Trophoblast cell (in vitro differentiated cells and primary cell): Measurements from ENCODE around the gene ATP13A4.

Source experiments
- DNase-seq, 2 donors: peaks; one replicate each; pipeline ENCODE4 v3.0.0-alpha.2; 2016
- H2AFZ ChIP-seq: 2 replicates; pipeline ENCODE4 v1.6.1; 2013; ENCODE audit warnings: low read length, moderate library complexity, mild to moderate bottlenecking; ENCODE audit not compliant: insufficient read depth, poor library complexity
- H2AK5ac ChIP-seq: 2 replicates; pipeline ENCODE4 v1.6.1; 2013; ENCODE audit warnings: mild to moderate bottlenecking, low read length
- H2BK120ac ChIP-seq: 2 replicates; pipeline ENCODE4 v1.6.1; 2013; ENCODE audit warnings: low read length, mild to moderate bottlenecking, moderate library complexity; ENCODE audit not compliant: insufficient read depth, poor library complexity
- H2BK12ac ChIP-seq: 2 replicates; pipeline ENCODE4 v1.6.1; 2013; ENCODE audit warnings: mild to moderate bottlenecking, low read length, moderate library complexity
- H2BK5ac ChIP-seq: 2 replicates; pipeline ENCODE4 v1.6.1; 2013; ENCODE audit warnings: low read length, low read depth, moderate library complexity, mild to moderate bottlenecking; ENCODE audit not compliant: poor library complexity
- H3K14ac ChIP-seq: 2 replicates; pipeline ENCODE4 v1.6.1; 2013; ENCODE audit warnings: mild to moderate bottlenecking, low read length
- H3K18ac ChIP-seq: 2 replicates; pipeline ENCODE4 v1.6.1; 2013; ENCODE audit warnings: mild to moderate bottlenecking, low read length
- H3K23ac ChIP-seq: 2 replicates; pipeline ENCODE4 v1.6.1; 2013; ENCODE audit warnings: low read length
- H3K27ac ChIP-seq: 2 replicates; pipeline ENCODE4 v1.5.1; 2013; ENCODE audit warnings: low read depth, mild to moderate bottlenecking, inconsistent platforms, low read length, moderate library complexity
- H3K27me3 ChIP-seq: 2 replicates; pipeline ENCODE4 v1.6.1; 2013; ENCODE audit warnings: inconsistent platforms, mild to moderate bottlenecking, low read length, moderate library complexity; ENCODE audit not compliant: insufficient read depth
- H3K36me3 ChIP-seq, 2 experiments: 1 replicate in 1 of 2; 2 replicates in 1 of 2; pipeline ENCODE4 v1.6.1; 2013; ENCODE audit warnings: low read length in 2 of 2, mild to moderate bottlenecking in 2 of 2, moderate library complexity in 1 of 2; ENCODE audit not compliant: insufficient read depth in 2 of 2, control insufficient read depth in 1 of 2
- H3K4ac ChIP-seq: 2 replicates; pipeline ENCODE4 v1.6.1; 2013; ENCODE audit warnings: low read depth, mild to moderate bottlenecking, low read length, moderate library complexity
- H3K4me1 ChIP-seq, 2 experiments: 1 replicate in 1 of 2; 2 replicates in 1 of 2; pipeline ENCODE4 v1.6.1; 2013; ENCODE audit warnings: low read length in 2 of 2, mild to moderate bottlenecking in 2 of 2, moderate library complexity in 1 of 2; ENCODE audit not compliant: insufficient read depth in 2 of 2, control insufficient read depth in 1 of 2
- H3K4me2 ChIP-seq: 2 replicates; pipeline ENCODE4 v1.6.1; 2013; ENCODE audit warnings: inconsistent platforms, mild to moderate bottlenecking, low read length, moderate library complexity
- H3K4me3 ChIP-seq: 2 replicates; pipeline ENCODE4 v1.5.1; 2013; ENCODE audit warnings: mild to moderate bottlenecking, low read depth, low read length, inconsistent platforms
- H3K79me1 ChIP-seq: one replicate; pipeline ENCODE4 v1.6.1; 2013; ENCODE audit warnings: low read length
- H3K79me2 ChIP-seq: 2 replicates; pipeline ENCODE4 v1.6.1; 2013; ENCODE audit warnings: low read length, mild to moderate bottlenecking; ENCODE audit not compliant: control insufficient read depth, insufficient read depth, poor library complexity
- H3K9ac ChIP-seq: 2 replicates; pipeline ENCODE4 v1.6.1; 2013; ENCODE audit warnings: mild to moderate bottlenecking, low read length
- H3K9me3 ChIP-seq: 2 replicates; pipeline ENCODE4 v1.6.1; 2013; ENCODE audit warnings: low read depth, mild to moderate bottlenecking, control low read depth, inconsistent platforms, low read length; ENCODE audit not compliant: insufficient read depth
- H4K12ac ChIP-seq: 2 replicates; pipeline ENCODE4 v1.6.1; 2013; ENCODE audit warnings: low read depth, mild to moderate bottlenecking, low read length, moderate library complexity
- H4K8ac ChIP-seq: 2 replicates; pipeline ENCODE4 v1.6.1; 2013; ENCODE audit warnings: low read depth, mild to moderate bottlenecking, low read length, moderate library complexity
- H4K91ac ChIP-seq: one replicate; pipeline ENCODE4 v1.6.1; 2013; ENCODE audit warnings: low read depth, mild to moderate bottlenecking, low read length, moderate library complexity
- WGBS: extraction: QIAGEN DNeasy Blood & Tissue Kit; methylation state at CpG from one replicate; pipeline ENCODE4 v1.1.7; 2013; ENCODE audit warnings: missing lambda C conversion rate; ENCODE audit not compliant: insufficient read length, insufficient coverage; ENCODE audit errors: extremely low coverage; 5-methylcytosine and 5-hydroxymethylcytosine counted together

Gene ATP13A4

DNA sequence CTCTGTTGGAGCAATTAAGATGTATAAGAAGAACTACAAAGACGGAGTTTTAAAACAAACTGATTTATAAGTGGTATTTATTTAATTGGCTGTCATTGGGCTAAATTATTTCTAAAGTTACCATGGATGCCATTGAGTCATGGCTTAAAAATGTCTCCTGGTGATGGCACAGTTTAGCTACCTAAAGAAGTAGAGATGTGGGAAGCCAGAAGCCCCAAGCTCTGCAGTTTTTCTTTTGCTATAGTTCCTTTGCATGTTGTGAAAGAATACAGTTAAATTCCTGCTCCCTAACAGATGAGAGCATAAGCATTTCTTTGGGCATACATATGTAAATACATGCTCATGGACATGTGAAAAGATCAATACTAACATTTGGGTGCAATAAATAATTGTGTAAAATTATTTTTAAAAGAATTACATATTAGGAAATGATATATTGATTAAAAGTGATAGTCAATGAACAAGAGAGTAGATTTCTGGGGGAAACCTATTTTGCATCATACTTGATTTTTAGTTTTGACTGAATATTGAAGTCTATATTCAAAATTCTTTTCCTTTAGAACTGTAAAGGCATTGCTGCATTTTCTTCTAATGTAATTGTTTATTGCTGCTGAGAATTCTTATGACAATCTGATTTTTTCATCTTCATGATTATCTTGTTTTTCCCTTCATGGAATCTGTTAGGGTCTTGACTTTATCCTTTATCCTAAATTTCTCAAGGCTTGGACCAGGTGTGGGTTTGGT is 40.4 kb upstream of the ATP13A4 start:
- DNase-seq: peak; percentile 29 to 64
- no peaks in the 10 kb centered on the region for H3K27me3 ChIP-seq
- no peak overlapping the region for H2AFZ ChIP-seq
- no peak overlapping the region for H3K27ac ChIP-seq
- H3K4me2 ChIP-seq: no peak overlapping the region
- no peak overlapping the region for H3K14ac ChIP-seq
- H3K79me1 ChIP-seq: peaks cover 6% of the 10 kb centered on the region
- no peak overlapping the region for H3K18ac ChIP-seq
- H3K4me3 ChIP-seq: no peak overlapping the region
- no peak overlapping the region for H3K9ac ChIP-seq
- peaks cover 7% of the 10 kb centered on the region for H3K79me2 ChIP-seq
- H3K36me3 ChIP-seq: no peaks in the 10 kb centered on the region
- no peak overlapping the region for H2AK5ac ChIP-seq
- H3K23ac ChIP-seq: no peak overlapping the region
- H4K12ac ChIP-seq: no peak overlapping the region
- no CpG with 5 or more reads among the region's 1 CpG for WGBS
- no peak overlapping the region for H2BK5ac ChIP-seq
- no peak overlapping the region for H4K8ac ChIP-seq
- no peak overlapping the region for H4K91ac ChIP-seq
- H3K4ac ChIP-seq: no peak overlapping the region
- H3K4me1 ChIP-seq: peaks cover 0 to 3% of the 10 kb centered on the region in 2 experiments
- no peak overlapping the region for H2BK120ac ChIP-seq
- H2BK12ac ChIP-seq: no peak overlapping the region
- no peaks in the 10 kb centered on the region for H3K9me3 ChIP-seq

DNA sequence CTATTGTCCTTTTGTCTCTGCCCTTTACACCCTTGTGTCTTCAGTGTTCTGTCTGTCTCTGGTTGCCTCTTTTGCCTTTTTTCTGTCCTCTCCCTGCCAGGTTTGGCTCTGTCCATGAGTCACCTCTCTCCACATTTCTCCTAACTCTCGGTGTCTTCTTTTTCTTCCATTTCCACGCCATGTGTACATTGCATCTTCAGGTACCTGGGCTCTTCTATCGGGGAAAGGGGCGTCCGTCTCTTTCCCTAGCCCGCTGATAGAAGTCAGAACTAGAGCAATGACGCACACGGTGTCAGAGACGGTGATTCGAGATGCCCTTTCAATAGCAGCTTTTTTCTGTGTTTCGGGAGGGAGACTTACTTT is 39.0 kb upstream of the ATP13A4 start:
- no CpG with 5 or more reads among the region's 11 CpGs for WGBS
- Histone ChIP-seq H3K23ac (no peak overlapping the region), H2AK5ac (no peak overlapping the region), H3K4me1 (peaks cover 0 to 3% of the 10 kb centered on the region in 2 experiments), H3K4ac (peak overlapping the region; percentile 71), H4K91ac (no peak overlapping the region), H3K18ac (no peak overlapping the region), H3K4me2 (peak overlapping the region; percentile 71), H3K27ac (no peak overlapping the region), H3K14ac (peak overlapping the region; percentile 82), H2BK5ac (no peak overlapping the region), H2BK12ac (no peak overlapping the region), H3K9ac (peak overlapping the region; percentile 72), H2BK120ac (no peak overlapping the region), H4K8ac (peak overlapping the region; percentile 90), H3K79me1 (peaks cover 6% of the 10 kb centered on the region), H3K27me3 (no peaks in the 10 kb centered on the region), H4K12ac (no peak overlapping the region), H3K36me3 (no peaks in the 10 kb centered on the region), H3K4me3 (peak overlapping the region; percentile 84), H2AFZ (no peak overlapping the region), H3K79me2 (peaks cover 7% of the 10 kb centered on the region), H3K9me3 (no peaks in the 10 kb centered on the region)
- DNase-seq: peak; percentile 40 to 49

DNA sequence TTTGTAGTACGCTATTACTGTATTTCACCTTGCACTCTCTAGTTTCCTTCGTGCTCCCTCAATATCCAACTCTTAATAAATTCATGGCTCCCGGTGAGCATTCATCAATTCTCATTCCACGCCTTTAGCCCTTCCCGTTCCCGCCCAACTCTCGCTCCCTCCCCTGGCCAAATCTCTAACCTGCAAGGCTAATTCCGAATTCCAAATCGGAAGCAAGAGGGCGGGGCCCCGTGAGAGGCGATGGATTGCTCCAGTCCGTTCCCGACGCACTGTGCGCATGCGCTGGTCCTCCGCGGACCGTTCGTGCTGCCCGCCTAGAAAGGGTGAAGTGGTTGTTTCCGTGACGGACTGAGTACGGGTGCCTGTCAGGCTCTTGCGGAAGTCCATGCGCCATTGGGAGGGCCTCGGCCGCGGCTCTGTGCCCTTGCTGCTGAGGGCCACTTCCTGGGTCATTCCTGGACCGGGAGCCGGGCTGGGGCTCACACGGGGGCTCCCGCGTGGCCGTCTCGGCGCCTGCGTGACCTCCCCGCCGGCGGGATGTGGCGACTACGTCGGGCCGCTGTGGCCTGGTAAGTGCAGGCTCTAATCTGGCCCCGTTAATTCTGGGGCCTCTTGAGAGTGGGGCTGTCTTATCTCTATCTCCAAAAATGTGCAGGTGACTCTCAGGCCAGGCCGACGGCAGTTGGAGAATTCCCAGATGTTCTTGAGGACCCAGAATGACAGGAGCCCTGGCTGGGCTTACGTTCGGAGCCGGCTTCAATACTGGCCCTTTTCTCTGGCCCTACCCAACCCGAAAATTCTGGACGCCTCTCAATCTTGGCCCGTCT is 38.4 kb upstream of the ATP13A4 start, which contains the start of gene OPA1:
OPA1 (plus strand) TSS at position 368 of the 827 bp plus-strand sequence; CDS start at position 538, 170 bp downstream.
- peak within 1 kb of the TSS; percentile 85 for H3K18ac ChIP-seq
- H3K4me2 ChIP-seq: peak within 1 kb of the TSS; percentile 71
- H2BK12ac ChIP-seq: no peak within 1 kb of the TSS
- no peaks in the 10 kb centered on the region for H3K27me3 ChIP-seq
- H3K79me1 ChIP-seq: peaks cover 6% of the 10 kb centered on the region
- no CpG with 5 or more reads among the region's 55 CpGs for WGBS
- no peak within 1 kb of the TSS for H2BK120ac ChIP-seq
- H3K14ac ChIP-seq: peak within 1 kb of the TSS; percentile 82
- peak within 1 kb of the TSS; percentile 49 for H3K27ac ChIP-seq
- peak within 1 kb of the TSS; percentile 86 for H2AFZ ChIP-seq
- DNase-seq: peak; percentile 99 to 100
- H4K91ac ChIP-seq: peak within 1 kb of the TSS; percentile 64
- peak within 1 kb of the TSS; percentile 84 for H3K4me3 ChIP-seq
- no peaks in the 10 kb centered on the region for H3K9me3 ChIP-seq
- peak within 1 kb of the TSS; percentile 71 for H3K4ac ChIP-seq
- peak within 1 kb of the TSS; percentile 80 for H4K12ac ChIP-seq
- peaks cover 7% of the 10 kb centered on the region for H3K79me2 ChIP-seq
- H4K8ac ChIP-seq: peak within 1 kb of the TSS; percentile 93
- peak within 1 kb of the TSS; percentile 72 for H3K9ac ChIP-seq
- no peak within 1 kb of the TSS for H3K23ac ChIP-seq
- H3K36me3 ChIP-seq: no peaks in the 10 kb centered on the region
- no peak within 1 kb of the TSS for H2AK5ac ChIP-seq
- H3K4me1 ChIP-seq: peaks cover 0 to 3% of the 10 kb centered on the region in 2 experiments
- H2BK5ac ChIP-seq: peak within 1 kb of the TSS; percentile 29

DNA sequence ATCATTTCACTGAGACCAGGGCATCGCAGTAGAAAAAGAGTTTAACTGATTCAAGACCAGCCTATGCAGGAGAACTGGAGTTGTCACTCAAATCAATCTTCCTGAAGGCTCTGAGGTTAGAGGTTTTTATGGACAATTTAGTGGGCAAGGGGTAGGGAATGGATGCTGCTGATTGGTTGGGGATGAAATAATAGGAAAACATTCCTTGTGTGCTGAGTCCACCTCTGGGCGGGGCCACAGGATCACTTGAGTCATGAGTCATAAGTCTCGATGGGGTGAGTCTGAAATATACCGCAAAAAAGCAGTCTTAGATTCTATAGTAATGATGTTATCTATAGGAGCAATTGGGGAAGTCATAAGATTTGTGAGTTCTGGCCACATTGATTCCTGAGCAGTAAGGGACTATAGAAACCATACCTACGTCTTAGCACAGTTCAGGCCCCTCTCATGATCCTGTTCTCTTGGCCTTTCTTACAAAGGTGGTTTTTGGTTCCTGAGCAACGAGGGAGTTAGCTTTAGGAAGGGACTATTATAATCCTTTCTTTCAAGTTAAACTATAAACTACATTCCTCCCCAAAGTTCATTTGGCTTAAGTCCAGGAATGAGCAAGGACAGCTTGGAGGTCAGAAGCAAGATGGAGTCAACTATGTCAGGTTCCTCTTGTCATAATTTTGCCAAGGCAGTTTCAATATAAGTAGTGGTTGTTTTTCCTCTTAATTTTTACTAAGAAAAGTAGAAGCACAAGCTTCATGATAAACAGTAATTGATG is 35.6 kb upstream of the ATP13A4 start:
- Histone ChIP-seq H2BK5ac (no peak overlapping the region), H2BK120ac (no peak overlapping the region), H3K4me2 (no peak overlapping the region), H3K36me3 (no peaks in the 10 kb centered on the region), H2AFZ (no peak overlapping the region), H4K91ac (no peak overlapping the region), H3K4me1 (peaks cover 0 to 3% of the 10 kb centered on the region in 2 experiments), H3K79me2 (peaks cover 7% of the 10 kb centered on the region), H3K27me3 (no peaks in the 10 kb centered on the region), H3K4me3 (no peak overlapping the region), H3K27ac (no peak overlapping the region), H3K9me3 (no peaks in the 10 kb centered on the region), H3K4ac (no peak overlapping the region), H3K23ac (no peak overlapping the region), H3K14ac (no peak overlapping the region), H3K79me1 (peaks cover 6% of the 10 kb centered on the region), H3K18ac (no peak overlapping the region), H2AK5ac (no peak overlapping the region), H2BK12ac (no peak overlapping the region), H4K12ac (no peak overlapping the region), H4K8ac (no peak overlapping the region), H3K9ac (no peak overlapping the region)
- no peak for DNase-seq
- WGBS: no CpG with 5 or more reads among the region's 6 CpGs
